OCI-LY3 (cell line): ENCODE results near the gene ESR1.

Source experiments
- H2AFZ ChIP-seq: fragments of 200-600, 300-600 bp; shearing (Covaris generic); 2 replicates; pipeline ENCODE4 v1.6.0; 2014; ENCODE audit warnings: antibody characterized with exemption, low read depth, low read length
- H3K27ac ChIP-seq: fragments of 200-600, 300-600 bp; sonication (generic); 2 replicates; pipeline ENCODE4 v1.5.1; 2014; ENCODE audit warnings: mild to moderate bottlenecking, low read length, moderate library complexity, mixed read lengths
- H3K27me3 ChIP-seq: fragments of 200-600, 300-600 bp; sonication (generic); 2 replicates; pipeline ENCODE4 v1.6.1; 2014; ENCODE audit warnings: low read depth, low read length, mixed read lengths
- H3K36me3 ChIP-seq: fragments of 200-600, 300-600 bp; sonication (generic); replicated peaks from 2 replicates; pipeline ENCODE3; 2014; ENCODE audit warnings: low read depth, low read length, mixed read lengths
- H3K4me1 ChIP-seq: fragments of 300-600, 200-600 bp; sonication (generic); 2 replicates; pipeline ENCODE4 v1.6.1; 2014; ENCODE audit warnings: low read length, mixed read lengths
- H3K4me2 ChIP-seq: fragments of 200-600, 300-600 bp; sonication (generic); 2 replicates; pipeline ENCODE4 v1.6.1; 2014; ENCODE audit warnings: low read length, mixed read lengths
- H3K4me3 ChIP-seq: fragments of 300-600, 200-600 bp; sonication (generic); 2 replicates; pipeline ENCODE4 v1.5.1; 2014; ENCODE audit warnings: antibody characterized with exemption, mild to moderate bottlenecking, low read length, moderate library complexity
- H3K79me2 ChIP-seq: fragments of 300-600, 200-600 bp; shearing (Covaris generic); 2 replicates; pipeline ENCODE4 v1.6.1; 2014; ENCODE audit warnings: mild to moderate bottlenecking, low read length, mixed read lengths
- H3K9ac ChIP-seq: fragments of 300-600, 200-600 bp; shearing (Covaris generic); 2 replicates; pipeline ENCODE4 v1.6.0; 2014; ENCODE audit warnings: mild to moderate bottlenecking, low read length, moderate library complexity
- H3K9me3 ChIP-seq: fragments of 200-600, 300-600 bp; shearing (Covaris generic); 2 replicates; pipeline ENCODE4 v1.6.1; 2014; ENCODE audit warnings: low read length, mixed read lengths; ENCODE audit not compliant: insufficient read depth
- H4K20me1 ChIP-seq: fragments of 200-600, 300-600 bp; sonication (generic); 2 replicates; pipeline ENCODE4 v1.6.1; 2016; ENCODE audit warnings: low read length, mixed read lengths; ENCODE audit not compliant: insufficient read depth
- CTCF ChIP-seq: fragments of 200-600, 300-600 bp; sonication (generic); IDR thresholded peaks from 2 replicates; pipeline ENCODE4 v1.5.1; 2014; ENCODE audit warnings: antibody characterized with exemption, low read length, low read depth
- EZH2phosphoT487 ChIP-seq: fragments of 200-600 bp; shearing (Covaris generic); IDR thresholded peaks from 2 replicates; pipeline ENCODE4 v1.6.1; 2018; ENCODE audit warnings: antibody characterized with exemption, mixed run types, low read depth

The ESR1 gene

GRCh38 chr6:151806757-151807512, 547 bp upstream of the ESR1 start:
- no peak overlapping the region for H3K4me3 ChIP-seq
- H3K36me3 ChIP-seq, result no peaks in the 10 kb centered on the region
- no peak for TF ChIP-seq EZH2phosphoT487
- no peak for TF ChIP-seq CTCF
- H3K4me2 ChIP-seq, result no peak overlapping the region
- peaks cover 13% of the 10 kb centered on the region for H3K27me3 ChIP-seq
- H4K20me1 ChIP-seq, result no peaks in the 10 kb centered on the region
- no peak overlapping the region for H2AFZ ChIP-seq
- no peaks in the 10 kb centered on the region for H3K9me3 ChIP-seq
- no peaks in the 10 kb centered on the region for H3K4me1 ChIP-seq
- no peak overlapping the region for H3K9ac ChIP-seq
- no peak overlapping the region for H3K27ac ChIP-seq
- no peaks in the 10 kb centered on the region for H3K79me2 ChIP-seq

DNA sequence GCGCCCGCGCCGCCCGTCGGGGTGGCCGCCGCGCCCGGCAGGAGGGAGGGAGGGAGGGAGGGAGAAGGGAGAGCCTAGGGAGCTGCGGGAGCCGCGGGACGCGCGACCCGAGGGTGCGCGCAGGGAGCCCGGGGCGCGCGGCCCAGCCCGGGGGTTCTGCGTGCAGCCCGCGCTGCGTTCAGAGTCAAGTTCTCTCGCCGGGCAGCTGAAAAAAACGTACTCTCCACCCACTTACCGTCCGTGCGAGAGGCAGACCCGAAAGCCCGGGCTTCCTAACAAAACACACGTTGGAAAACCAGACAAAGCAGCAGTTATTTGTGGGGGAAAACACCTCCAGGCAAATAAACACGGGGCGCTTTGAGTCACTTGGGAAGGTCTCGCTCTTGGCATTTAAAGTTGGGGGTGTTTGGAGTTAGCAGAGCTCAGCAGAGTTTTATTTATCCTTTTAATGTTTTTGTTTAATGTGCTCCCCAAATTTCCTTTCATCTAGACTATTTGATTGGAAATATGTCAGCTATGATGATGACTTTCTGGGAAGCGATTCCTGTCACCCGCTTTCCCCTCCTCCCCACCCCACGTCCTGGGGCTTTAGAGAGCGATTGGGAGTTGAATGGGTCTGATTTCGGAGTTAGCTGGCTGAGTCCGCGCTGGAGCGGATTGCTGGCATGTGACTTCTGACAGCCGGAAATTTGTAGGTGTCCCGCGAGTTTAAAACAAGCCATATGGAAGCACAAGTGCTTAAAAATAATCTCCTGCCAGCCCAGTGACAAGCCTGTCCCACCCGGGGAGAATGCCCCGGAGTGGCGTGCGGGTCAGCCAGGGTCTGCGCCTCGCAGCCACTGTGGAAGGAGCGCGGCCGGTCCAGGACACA, 1.1 kb downstream of the ESR1 start:
- no peak for TF ChIP-seq EZH2phosphoT487
- H3K4me2 ChIP-seq, result no peak overlapping the region
- H3K9ac ChIP-seq, result no peak overlapping the region
- H3K27ac ChIP-seq, result no peak overlapping the region
- no peaks in the 10 kb centered on the region for H3K36me3 ChIP-seq
- no peaks in the 10 kb centered on the region for H3K9me3 ChIP-seq
- H3K27me3 ChIP-seq, result peaks cover 14% of the 10 kb centered on the region
- no peaks in the 10 kb centered on the region for H3K79me2 ChIP-seq
- H4K20me1 ChIP-seq, result no peaks in the 10 kb centered on the region
- H3K4me1 ChIP-seq, result no peaks in the 10 kb centered on the region
- no peak overlapping the region for H3K4me3 ChIP-seq
- no peak overlapping the region for H2AFZ ChIP-seq

- no peak overlapping the region for H2AFZ ChIP-seq
- H3K4me2 ChIP-seq, result no peak overlapping the region
- no peak overlapping the region for H3K4me3 ChIP-seq
- H3K27ac ChIP-seq, result no peak overlapping the region
- no peaks in the 10 kb centered on the region for H4K20me1 ChIP-seq
- no peaks in the 10 kb centered on the region for H3K9me3 ChIP-seq
- TF ChIP-seq CTCF (no peak), EZH2phosphoT487 (no peak)
- H3K79me2 ChIP-seq, result no peaks in the 10 kb centered on the region
- peaks cover 14% of the 10 kb centered on the region for H3K27me3 ChIP-seq
- no peak overlapping the region for H3K9ac ChIP-seq
- H3K4me1 ChIP-seq, result peaks cover 3% of the 10 kb centered on the region; the same call in 1 of the 2 replicates
- H3K36me3 ChIP-seq, result no peaks in the 10 kb centered on the region
Observed at GRCh38 chr6:151811081-151811480, 3.6 kb downstream of the ESR1 start.

GRCh38 chr6:151813858-151814257, 6.4 kb downstream of the ESR1 start:
- H3K9ac ChIP-seq, result no peak overlapping the region
- H3K9me3 ChIP-seq, result no peaks in the 10 kb centered on the region
- H3K79me2 ChIP-seq, result no peaks in the 10 kb centered on the region
- peaks cover 3% of the 10 kb centered on the region; the same call in 1 of the 2 replicates for H3K4me1 ChIP-seq
- TF ChIP-seq CTCF (no peak), EZH2phosphoT487 (no peak)
- no peaks in the 10 kb centered on the region for H4K20me1 ChIP-seq
- no peak overlapping the region for H2AFZ ChIP-seq
- no peak overlapping the region for H3K4me3 ChIP-seq
- H3K27ac ChIP-seq, result no peak overlapping the region
- H3K36me3 ChIP-seq, result no peaks in the 10 kb centered on the region
- no peak overlapping the region for H3K4me2 ChIP-seq
- peaks cover 14% of the 10 kb centered on the region for H3K27me3 ChIP-seq
